Measurements from ENCODE around the gene KCNIP4.

GRCh38 chr4:21819086-21819485 lies 129.5 kb downstream of the KCNIP4 start:
- TF ChIP-seq EZH2 (IDR thresholded peaks at IDR 0.05) (no peak), POLR2AphosphoS5 (IDR thresholded peaks at IDR 0.05; ENCODE audit: borderline replicate concordance, low read depth, low read length) (no peak)
